Endothelial cell of umbilical vein (primary cell): ENCODE measurements around the gene BANF2. TPM values are rescaled to one million over a fixed set of nuclear protein-coding genes. Genes with fewer than 3 reads are reported as not detected.

Experiments used
- BruUV-seq: library from RNA; stranded (reverse); fragments of 400-500 nt; replicated peaks from 2 replicates; lab custom pipeline; 2021; lab: Mats Ljungman, UMichigan
- CTCF ChIA-PET: fragments of 300-600, 350-600 bp; sonication (Branson Sonifier 250); formaldehyde crosslinking; loops from one replicate; lab custom pipeline; 2021; ENCODE audit warnings: antibody characterized with exemption, inconsistent platforms; lab: Charles Lee
- POLR2A ChIA-PET: fragments of 300-600, 350-600 bp; sonication (Branson Sonifier 250); formaldehyde crosslinking; loops from one replicate; lab custom pipeline; 2021; ENCODE audit warnings: antibody characterized with exemption, inconsistent platforms; lab: Charles Lee
- DNase-seq: peaks from one replicate; pipeline ENCODE4 v3.0.0-alpha.2; 2011; ENCODE audit warnings: low read depth, low spot score
- FAIRE-seq: peaks from 2 replicates; lab custom pipeline; 2011; peaks lifted over from hg19 to GRCh38; lab: Jason Lieb, UNC
- H2AFZ ChIP-seq: 2 replicates; pipeline ENCODE4 v1.6.0; 2012; ENCODE audit warnings: low read depth, low read length, control low read depth, inconsistent platforms
- H3K27ac ChIP-seq: 2 replicates; pipeline ENCODE4 v1.5.1; 2011; ENCODE audit warnings: low read depth, mild to moderate bottlenecking, control low read depth, low read length, moderate library complexity; ENCODE audit not compliant: insufficient read depth
- H3K27me3 ChIP-seq, 2 experiments: 2 replicates each; pipeline versions ENCODE4 v1.6.0 to v1.6.1; 2011; ENCODE audit warnings: low read length in 2 of 2, mixed read lengths in 1 of 2; ENCODE audit not compliant: control insufficient read depth in 2 of 2, insufficient read depth in 2 of 2
- H3K36me3 ChIP-seq, 2 experiments: 2 replicates in 1 of 2; 3 replicates in 1 of 2; pipeline ENCODE4 v1.5.1; 2011; ENCODE audit warnings: low read length in 2 of 2, mild to moderate bottlenecking in 1 of 2, moderate library complexity in 1 of 2; ENCODE audit not compliant: control insufficient read depth in 2 of 2, insufficient read depth in 2 of 2; ENCODE audit errors: extremely low read depth in 1 of 2
- H3K4me1 ChIP-seq: 3 replicates; pipeline ENCODE4 v1.5.1; 2011; ENCODE audit warnings: mild to moderate bottlenecking, low read length; ENCODE audit not compliant: control insufficient read depth, insufficient read depth; ENCODE audit errors: extremely low read depth
- H3K4me2 ChIP-seq: 2 replicates; pipeline ENCODE4 v1.6.1; 2011; ENCODE audit warnings: low read length, control low read depth, mixed read lengths; ENCODE audit not compliant: insufficient read depth
- H3K4me3 ChIP-seq, 3 experiments: fragments of 200-600 bp in 1 of 3; sonication (generic), shearing (Covaris generic) in 1 of 3; replicated peaks in 1 of 3; 2 replicates each; pipeline ENCODE4 v1.5.1; 2011 to 2016; ENCODE audit warnings: control low read depth in 3 of 3, low read length in 3 of 3, mild to moderate bottlenecking in 2 of 3, inconsistent platforms in 1 of 3, low read depth in 1 of 3, moderate library complexity in 1 of 3; ENCODE audit not compliant: insufficient read depth in 1 of 3
- H3K79me2 ChIP-seq: 2 replicates; pipeline ENCODE4 v1.6.0; 2012; ENCODE audit warnings: low read length, inconsistent platforms; ENCODE audit not compliant: control insufficient read depth, insufficient read depth
- H3K9ac ChIP-seq: replicated peaks from 2 replicates; pipeline ENCODE3; 2011; ENCODE audit warnings: low read length, control low read depth; ENCODE audit not compliant: insufficient read depth; ENCODE audit errors: extremely low read depth
- H3K9me1 ChIP-seq: replicated peaks from 3 replicates; pipeline ENCODE4 v1.6.0; 2011; ENCODE audit warnings: mild to moderate bottlenecking, low read length; ENCODE audit not compliant: control insufficient read depth, insufficient read depth; ENCODE audit errors: extremely low read depth
- H3K9me3 ChIP-seq: replicated peaks from 2 replicates; pipeline ENCODE4 v1.5.1; 2012; ENCODE audit warnings: low read length, inconsistent platforms; ENCODE audit not compliant: control insufficient read depth, insufficient read depth
- H4K20me1 ChIP-seq: replicated peaks from 2 replicates; pipeline ENCODE3; 2011; ENCODE audit warnings: mild to moderate bottlenecking, low read length; ENCODE audit not compliant: control insufficient read depth, insufficient read depth; ENCODE audit errors: extremely low read depth
- CTCF ChIP-seq, 2 donors: IDR thresholded peaks; 1 replicate in 1 of 2; 2 replicates in 1 of 2; pipeline ENCODE4 v1.5.1; 2011; ENCODE audit warnings: low read length in 2 of 2, mild to moderate bottlenecking in 2 of 2, moderate library complexity in 2 of 2, control low read depth in 1 of 2, inconsistent platforms in 1 of 2, low read depth in 1 of 2; ENCODE audit not compliant: insufficient read depth in 1 of 2; ENCODE audit errors: extremely low read depth in 1 of 2
- GATA2 ChIP-seq: IDR thresholded peaks from 2 replicates; pipeline ENCODE4 v1.7.0; 2011; ENCODE audit warnings: low read depth, mild to moderate bottlenecking, moderate library complexity, mixed read lengths, low read length; ENCODE audit not compliant: insufficient read length, insufficient read depth
- POLR2AphosphoS5 ChIP-seq: IDR thresholded peaks from 2 replicates; pipeline ENCODE4 v1.6.1; 2012; ENCODE audit warnings: low read depth, mild to moderate bottlenecking, control low read depth, low read length, moderate library complexity; ENCODE audit not compliant: insufficient read depth
- dilution Hi-C: fragments of 300-500 bp; cut with MboI; formaldehyde crosslinking; loops from one replicate; pipeline ENCODE4 v1.15.0; 2019; ENCODE audit warnings: low sequenced_read_pairs; ENCODE audit not compliant: extremely low pct_ligation_motif_present
- intact Hi-C: fragments of 100-400 bp; cut with micrococcal nuclease; formaldehyde crosslinking; loops from one replicate; pipeline ENCODE4 v1.10.0; 2022
- polyA plus RNA-seq, 4 experiments: library from polyadenylated mRNA; depleted of rRNA in 3 of 4; stranded (reverse) in 3 of 4; unstranded in 1 of 4; fragments of >200 nt; gene quantifications; 2 replicates each; pipeline versions ENCODE4 v1.2.1 to v1.2.3, GENCODE V29; 2011 to 2012; ENCODE audit warnings: missing spikeins in 1 of 4
- total RNA-seq: library from RNA; stranded (reverse); gene quantifications from 2 replicates; pipeline ENCODE4 v1.2.3, GENCODE V29; 2021
- TF ChIP-seq, protein P1 (sequence below): IDR thresholded peaks from 2 replicates; pipeline ENCODE4 v1.6.1; 2011; ENCODE audit not compliant: insufficient read depth, insufficient read length

Gene BANF2
- total and polyA plus RNA-seq, 2 donors (not counting 3 experiments of a cell fraction or from before 2014, with no cell fraction given), result not detected

- FAIRE-seq, result no peak
These were observed 65.8 kb downstream of the BANF2 start for GRCh38 chr20:17765584-17765983.

More at GRCh38 chr20:17765584-17765983, 65.8 kb downstream of the BANF2 start:
- no peaks in the 10 kb centered on the region for H3K4me1 ChIP-seq
- BruUV-seq, result no TSS peak
- H2AFZ ChIP-seq, result no peak overlapping the region
- H3K9ac ChIP-seq, result no peak overlapping the region
- no peak overlapping the region for H3K27ac ChIP-seq
- TF ChIP-seq GATA2 (no peak), POLR2AphosphoS5 (no peak), CTCF (IDR thresholded peaks at IDR 0.05; ENCODE audit: extremely low read depth in 1 of 2, insufficient read depth in 1 of 2, low read depth in 1 of 2, low read length in 2 of 2) (no peak)
- TF ChIP-seq, protein P1, sequence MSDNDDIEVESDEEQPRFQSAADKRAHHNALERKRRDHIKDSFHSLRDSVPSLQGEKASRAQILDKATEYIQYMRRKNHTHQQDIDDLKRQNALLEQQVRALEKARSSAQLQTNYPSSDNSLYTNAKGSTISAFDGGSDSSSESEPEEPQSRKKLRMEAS, result no peak
- no peaks in the 10 kb centered on the region for H3K9me1 ChIP-seq
- H3K4me3 ChIP-seq, result no peak overlapping the region
- DNase-seq, result no peak
- H4K20me1 ChIP-seq, result no peaks in the 10 kb centered on the region
- H3K4me2 ChIP-seq, result no peak overlapping the region
- H3K36me3 ChIP-seq, result no peaks in the 10 kb centered on the region
- H3K9me3 ChIP-seq, result no peaks in the 10 kb centered on the region
- intact Hi-C loops (no loop called here), dilution Hi-C loops (no loop called here)
- no peaks in the 10 kb centered on the region for H3K79me2 ChIP-seq
- ChIA-PET POLR2A (no interaction called here), CTCF (interaction anchor here (0.6 kb wide), 1 partner anchor 10 kb away, joined by 3 read pairs; no protein-coding TSS in a partner anchor)
- peaks cover 3 to 4% of the 10 kb centered on the region in 2 experiments for H3K27me3 ChIP-seq
